ENCODE results near the gene EEPD1.

EEPD1 gene

GRCh38 chr7:36306222-36306621 lies 153.2 kb downstream of the EEPD1 start:
- Histone ChIP-seq H2BK12ac (ENCODE audit: low read length) (no peak overlapping the region), H3K9me3 (ENCODE audit: insufficient read depth, low read depth, low read length) (peaks cover 3% of the 10 kb centered on the region), H3K4ac (ENCODE audit: low read depth, low read length) (no peak overlapping the region), H3K27ac (ENCODE audit: low read depth, low read length) (no peak overlapping the region), H4K91ac (ENCODE audit: low read depth, low read length) (no peak overlapping the region), H2AK5ac (ENCODE audit: low read length) (no peak overlapping the region), H3K36me3 (ENCODE audit: control insufficient read depth in 1 of 2, insufficient read depth in 2 of 2, low read length in 2 of 2) (no peaks in the 10 kb centered on the region), H3K4me3 (ENCODE audit: low read depth, low read length) (no peak overlapping the region), H2BK5ac (ENCODE audit: low read depth, low read length, poor library complexity) (no peak overlapping the region), H4K8ac (ENCODE audit: low read depth, low read length) (no peak overlapping the region), H2AFZ (ENCODE audit: insufficient read depth, low read length, poor library complexity) (no peak overlapping the region), H3K79me1 (ENCODE audit: low read length) (no peaks in the 10 kb centered on the region), H3K4me1 (ENCODE audit: control insufficient read depth in 1 of 2, insufficient read depth in 2 of 2, low read length in 2 of 2) (peaks cover 2 to 10% of the 10 kb centered on the region in 2 experiments), H3K14ac (ENCODE audit: low read length) (no peak overlapping the region), H3K4me2 (ENCODE audit: low read length) (no peak overlapping the region), H3K23ac (ENCODE audit: low read length) (no peak overlapping the region), H3K9ac (ENCODE audit: low read length) (no peak overlapping the region), H3K79me2 (ENCODE audit: control insufficient read depth, insufficient read depth, low read length, poor library complexity) (no peaks in the 10 kb centered on the region), H4K12ac (ENCODE audit: low read depth, low read length) (no peak overlapping the region), H3K18ac (ENCODE audit: low read length) (no peak overlapping the region), H2BK120ac (ENCODE audit: insufficient read depth, low read length, poor library complexity) (no peak overlapping the region), H3K27me3 (ENCODE audit: insufficient read depth, low read length) (no peaks in the 10 kb centered on the region)
- DNase-seq: no peak
- WGBS (ENCODE audit: extremely low coverage, insufficient coverage, insufficient read length): no CpG with 5 or more reads among the region's 5 CpGs

DNA sequence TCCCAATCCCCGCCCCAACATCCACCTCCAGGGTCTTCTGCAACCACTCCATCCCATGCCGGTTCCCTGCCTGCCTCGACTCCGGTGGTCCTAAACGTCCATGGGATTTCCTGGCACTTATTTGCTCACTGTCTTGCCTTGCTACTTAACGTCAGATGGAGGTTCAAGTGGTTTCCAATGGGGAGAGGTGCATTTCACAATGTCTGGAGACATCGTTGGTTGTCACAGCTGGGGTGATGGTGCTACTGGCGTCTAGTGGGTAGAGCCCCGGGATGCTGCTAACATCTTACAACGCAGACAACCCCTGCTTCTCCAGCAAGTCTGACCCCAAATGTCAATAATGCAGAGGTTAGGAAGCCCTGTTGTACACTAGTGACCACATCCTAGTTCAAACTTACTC lies 153.7 kb downstream of the EEPD1 start:
- H4K91ac ChIP-seq (ENCODE audit: low read depth, low read length): no peak overlapping the region
- no peak overlapping the region for H2AFZ ChIP-seq (ENCODE audit: insufficient read depth, low read length, poor library complexity)
- H3K27ac ChIP-seq (ENCODE audit: low read depth, low read length): no peak overlapping the region
- peaks cover 3% of the 10 kb centered on the region for H3K9me3 ChIP-seq (ENCODE audit: insufficient read depth, low read depth, low read length)
- no peaks in the 10 kb centered on the region for H3K27me3 ChIP-seq (ENCODE audit: insufficient read depth, low read length)
- no peak overlapping the region for H4K12ac ChIP-seq (ENCODE audit: low read depth, low read length)
- no peak overlapping the region for H3K4me2 ChIP-seq (ENCODE audit: low read length)
- no peak overlapping the region for H3K9ac ChIP-seq (ENCODE audit: low read length)
- no peak overlapping the region for H2BK120ac ChIP-seq (ENCODE audit: insufficient read depth, low read length, poor library complexity)
- no peak for DNase-seq
- H2AK5ac ChIP-seq (ENCODE audit: low read length): no peak overlapping the region
- no peak overlapping the region for H4K8ac ChIP-seq (ENCODE audit: low read depth, low read length)
- H3K4ac ChIP-seq (ENCODE audit: low read depth, low read length): no peak overlapping the region
- H3K79me2 ChIP-seq (ENCODE audit: control insufficient read depth, insufficient read depth, low read length, poor library complexity): no peaks in the 10 kb centered on the region
- WGBS (ENCODE audit: extremely low coverage, insufficient coverage, insufficient read length): no CpG with 5 or more reads among the region's 10 CpGs
- no peak overlapping the region for H2BK12ac ChIP-seq (ENCODE audit: low read length)
- no peak overlapping the region for H3K23ac ChIP-seq (ENCODE audit: low read length)
- no peak overlapping the region for H3K18ac ChIP-seq (ENCODE audit: low read length)
- H3K36me3 ChIP-seq (ENCODE audit: control insufficient read depth in 1 of 2, insufficient read depth in 2 of 2, low read length in 2 of 2): no peaks in the 10 kb centered on the region
- peaks cover 2 to 10% of the 10 kb centered on the region in 2 experiments for H3K4me1 ChIP-seq (ENCODE audit: control insufficient read depth in 1 of 2, insufficient read depth in 2 of 2, low read length in 2 of 2)
- H3K4me3 ChIP-seq (ENCODE audit: low read depth, low read length): no peak overlapping the region
- H3K14ac ChIP-seq (ENCODE audit: low read length): no peak overlapping the region
- H2BK5ac ChIP-seq (ENCODE audit: low read depth, low read length, poor library complexity): no peak overlapping the region
- H3K79me1 ChIP-seq (ENCODE audit: low read length): no peaks in the 10 kb centered on the region

GRCh38 chr7:36308031-36308430 lies 155.0 kb downstream of the EEPD1 start:
- Histone ChIP-seq H3K4ac (ENCODE audit: low read depth, low read length) (no peak overlapping the region), H2BK120ac (ENCODE audit: insufficient read depth, low read length, poor library complexity) (no peak overlapping the region), H3K4me1 (ENCODE audit: control insufficient read depth in 1 of 2, insufficient read depth in 2 of 2, low read length in 2 of 2) (peaks cover 2 to 9% of the 10 kb centered on the region in 2 experiments), H3K18ac (ENCODE audit: low read length) (no peak overlapping the region), H3K79me2 (ENCODE audit: control insufficient read depth, insufficient read depth, low read length, poor library complexity) (no peaks in the 10 kb centered on the region), H3K36me3 (ENCODE audit: control insufficient read depth in 1 of 2, insufficient read depth in 2 of 2, low read length in 2 of 2) (no peaks in the 10 kb centered on the region), H3K4me3 (ENCODE audit: low read depth, low read length) (no peak overlapping the region), H3K9ac (ENCODE audit: low read length) (no peak overlapping the region), H3K27me3 (ENCODE audit: insufficient read depth, low read length) (no peaks in the 10 kb centered on the region), H4K12ac (ENCODE audit: low read depth, low read length) (no peak overlapping the region), H3K4me2 (ENCODE audit: low read length) (no peak overlapping the region), H2BK12ac (ENCODE audit: low read length) (no peak overlapping the region), H2AFZ (ENCODE audit: insufficient read depth, low read length, poor library complexity) (no peak overlapping the region), H3K27ac (ENCODE audit: low read depth, low read length) (no peak overlapping the region), H2BK5ac (ENCODE audit: low read depth, low read length, poor library complexity) (no peak overlapping the region), H3K9me3 (ENCODE audit: insufficient read depth, low read depth, low read length) (peaks cover 3% of the 10 kb centered on the region), H3K79me1 (ENCODE audit: low read length) (no peaks in the 10 kb centered on the region), H3K14ac (ENCODE audit: low read length) (no peak overlapping the region), H3K23ac (ENCODE audit: low read length) (no peak overlapping the region), H4K8ac (ENCODE audit: low read depth, low read length) (no peak overlapping the region), H4K91ac (ENCODE audit: low read depth, low read length) (no peak overlapping the region), H2AK5ac (ENCODE audit: low read length) (no peak overlapping the region)
- no CpG with 5 or more reads among the region's 10 CpGs for whole genome bisulfite sequencing (ENCODE audit: extremely low coverage, insufficient coverage, insufficient read length)
- no peak for DNase-seq

DNA sequence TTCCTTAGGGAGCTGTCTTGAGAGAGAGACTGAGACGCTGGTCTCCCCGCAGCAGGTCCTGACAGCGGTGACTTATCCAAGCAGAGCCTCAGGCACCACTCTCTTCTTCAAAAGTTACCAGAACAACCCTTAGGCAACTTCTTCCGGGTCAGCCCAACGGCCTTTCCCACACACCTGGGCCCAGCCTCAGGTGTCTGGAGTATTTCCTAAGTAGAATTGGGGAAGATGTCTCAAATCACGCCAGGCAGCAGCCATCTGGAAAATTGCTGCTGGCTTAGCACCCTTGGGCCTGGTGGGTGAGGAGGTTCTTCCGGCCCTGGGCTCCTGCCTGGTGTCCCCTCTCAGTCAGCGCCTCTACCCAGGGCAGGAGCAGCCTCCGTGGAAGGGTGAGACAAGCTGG lies 156.2 kb downstream of the EEPD1 start:
- Histone ChIP-seq H2BK12ac (ENCODE audit: low read length) (no peak overlapping the region), H3K4ac (ENCODE audit: low read depth, low read length) (no peak overlapping the region)

More for the DNA sequence above, 156.2 kb downstream of the EEPD1 start:
- Histone ChIP-seq H2AFZ (ENCODE audit: insufficient read depth, low read length, poor library complexity) (no peak overlapping the region), H3K27ac (ENCODE audit: low read depth, low read length) (no peak overlapping the region), H3K27me3 (ENCODE audit: insufficient read depth, low read length) (no peaks in the 10 kb centered on the region), H3K14ac (ENCODE audit: low read length) (no peak overlapping the region), H3K36me3 (ENCODE audit: control insufficient read depth in 1 of 2, insufficient read depth in 2 of 2, low read length in 2 of 2) (no peaks in the 10 kb centered on the region), H4K8ac (ENCODE audit: low read depth, low read length) (no peak overlapping the region), H3K4me2 (ENCODE audit: low read length) (no peak overlapping the region), H3K18ac (ENCODE audit: low read length) (no peak overlapping the region), H2BK5ac (ENCODE audit: low read depth, low read length, poor library complexity) (no peak overlapping the region), H4K91ac (ENCODE audit: low read depth, low read length) (no peak overlapping the region), H3K4me3 (ENCODE audit: low read depth, low read length) (no peak overlapping the region), H3K79me1 (ENCODE audit: low read length) (no peaks in the 10 kb centered on the region), H3K23ac (ENCODE audit: low read length) (no peak overlapping the region), H2AK5ac (ENCODE audit: low read length) (no peak overlapping the region), H2BK120ac (ENCODE audit: insufficient read depth, low read length, poor library complexity) (no peak overlapping the region), H3K79me2 (ENCODE audit: control insufficient read depth, insufficient read depth, low read length, poor library complexity) (peaks cover under 1% of the 10 kb centered on the region), H4K12ac (ENCODE audit: low read depth, low read length) (no peak overlapping the region), H3K4me1 (ENCODE audit: control insufficient read depth in 1 of 2, insufficient read depth in 2 of 2, low read length in 2 of 2) (peaks cover 2 to 8% of the 10 kb centered on the region in 2 experiments), H3K9ac (ENCODE audit: low read length) (no peak overlapping the region), H3K9me3 (ENCODE audit: insufficient read depth, low read depth, low read length) (peaks cover 3% of the 10 kb centered on the region)
- DNase-seq: no peak
- no CpG with 5 or more reads among the region's 9 CpGs for WGBS (ENCODE audit: extremely low coverage, insufficient coverage, insufficient read length)

All from trophoblast cell (in vitro differentiated cells and primary cell).